Endothelial cell of hepatic sinusoid (primary cell): Measurements from ENCODE around the gene SLC17A9.
"Not testable (repeated sequence)": the region's sequence is repeated elsewhere in the genome, so short reads cannot be mapped to it uniquely, and the experiment has no call there.

ENCODE experiments used
- in situ Hi-C: cut with HindIII; loops from 2 replicates; pipeline ENCODE4 v1.10.0; 2017; ENCODE audit warnings: low sequenced_read_pairs

Gene SLC17A9

DNA sequence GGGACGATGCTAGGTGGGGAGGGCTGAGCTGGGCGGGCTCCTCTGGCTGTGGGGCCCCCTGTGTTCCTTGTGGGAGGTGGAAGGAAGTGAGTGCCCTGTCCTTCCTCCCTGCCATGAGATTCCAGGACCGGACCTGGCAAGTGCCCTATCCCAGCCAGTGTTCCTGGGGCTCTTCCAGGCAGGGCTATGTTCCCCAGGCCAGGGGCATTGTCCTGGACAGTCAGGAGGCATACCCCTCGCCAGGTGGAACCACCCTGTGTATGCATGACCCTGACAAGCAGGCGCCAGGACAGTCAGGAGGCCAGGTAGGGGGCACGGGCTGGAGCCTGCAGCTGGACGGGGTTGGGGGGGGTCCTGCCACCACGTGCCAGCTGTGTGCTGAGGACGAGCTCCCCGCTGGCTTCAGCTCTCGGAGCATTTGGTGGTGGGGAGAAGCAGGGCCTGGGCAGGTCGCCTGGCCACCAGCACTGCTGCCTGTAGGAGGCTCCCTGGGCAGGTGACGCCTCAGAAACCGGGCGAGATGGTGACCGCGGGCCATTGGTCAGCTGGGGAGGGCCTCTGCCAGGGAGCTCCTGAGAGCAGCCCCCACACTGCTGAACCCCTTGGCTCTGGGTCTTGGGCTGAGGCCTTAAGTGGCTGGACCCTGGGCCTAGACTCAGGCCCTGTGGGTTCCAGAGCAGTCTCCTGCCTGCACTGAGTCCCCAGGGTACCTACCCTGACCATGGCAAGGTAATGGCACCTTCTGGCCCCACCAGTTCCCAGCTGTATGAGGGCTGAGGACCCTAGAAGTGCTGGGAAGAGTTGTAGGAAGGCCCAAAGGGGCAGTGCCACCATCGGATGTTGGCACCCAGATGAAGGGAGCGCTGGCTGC, 694 bp downstream of the SLC17A9 start:
- in situ Hi-C loops = no loop called here

DNA sequence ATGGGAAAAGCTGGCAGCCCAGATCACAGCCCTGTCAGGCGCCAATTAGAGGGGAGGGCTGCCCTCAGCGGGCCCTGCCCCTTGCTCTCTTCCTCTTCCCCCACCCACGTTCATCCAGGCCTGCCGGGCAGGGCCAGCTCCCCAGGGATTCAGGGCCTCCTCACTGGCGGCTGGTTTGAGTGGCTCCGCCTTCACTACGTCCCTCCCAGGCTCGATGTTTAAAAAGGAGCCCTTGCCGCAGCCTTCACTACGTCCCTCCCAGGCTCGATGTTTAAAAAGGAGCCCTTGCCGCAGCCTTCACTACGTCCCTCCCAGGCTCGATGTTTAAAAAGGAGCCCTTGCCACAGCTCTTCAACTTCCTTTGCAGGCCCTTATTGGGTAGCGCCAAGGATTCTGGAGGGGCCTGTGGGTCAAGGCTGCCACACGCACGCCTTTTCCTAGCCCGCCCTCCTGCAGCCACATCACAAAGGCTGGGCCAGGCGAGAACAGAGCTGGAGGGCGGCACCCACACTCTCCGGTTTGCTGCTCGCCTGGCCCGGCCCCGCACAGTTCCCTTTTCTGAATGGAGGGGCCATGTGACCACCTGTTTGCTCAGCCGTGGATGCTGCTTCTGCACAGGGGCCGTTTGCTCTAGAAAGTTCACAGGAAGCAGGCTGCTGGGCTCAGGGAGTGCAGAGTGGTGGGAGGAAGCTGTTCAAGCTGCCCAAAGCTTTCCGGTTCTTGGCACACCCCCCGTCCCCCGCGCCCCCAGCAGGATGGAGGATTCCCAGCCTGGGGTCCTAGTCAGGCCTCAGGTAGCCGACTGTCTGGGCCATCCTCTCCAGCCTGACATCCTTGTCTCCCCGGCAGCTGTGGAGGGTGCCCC, 1.6 kb downstream of the SLC17A9 start:
- in situ Hi-C loops = no loop called here

DNA sequence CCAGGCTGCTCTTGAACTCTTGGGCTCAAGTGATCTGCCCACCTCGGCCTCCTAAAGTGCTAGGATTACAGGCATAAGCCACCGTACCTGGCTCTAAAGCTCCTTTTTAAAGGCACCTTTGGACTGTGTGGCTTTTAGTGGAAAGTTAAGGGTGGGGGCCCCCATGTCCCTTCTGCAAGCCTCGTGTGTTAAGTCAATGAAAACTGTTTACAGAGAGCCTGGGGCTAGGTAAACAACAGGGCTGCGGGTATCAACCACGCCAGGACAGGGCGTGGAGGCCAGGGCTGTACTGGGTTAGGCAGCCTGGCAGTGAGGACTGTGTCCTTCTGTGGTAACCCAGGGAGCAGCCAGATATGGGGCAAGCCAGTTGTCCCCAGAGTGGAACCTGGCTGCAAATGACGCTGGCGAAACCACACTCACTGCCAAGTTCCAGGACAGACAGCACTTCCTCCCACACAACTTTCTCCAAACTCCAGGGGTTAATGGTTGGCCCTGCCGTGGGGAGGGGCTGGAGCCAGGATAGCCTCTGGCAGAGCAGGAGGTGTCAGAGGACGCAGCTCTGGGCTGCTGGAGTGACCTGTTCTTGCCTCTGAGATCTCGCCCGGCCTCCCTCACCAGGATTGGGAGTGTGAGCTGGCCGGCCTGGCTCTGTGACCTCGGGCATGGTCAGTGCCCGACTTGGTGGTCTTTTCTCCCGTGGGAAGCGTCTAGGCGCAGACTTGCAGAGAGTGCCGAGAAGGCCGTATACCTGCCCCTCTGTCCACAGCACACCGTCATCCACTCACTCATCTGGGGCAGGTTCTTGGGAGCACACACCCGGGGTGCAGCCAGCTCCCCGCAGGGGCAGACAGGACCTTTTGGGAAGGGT, 3.2 kb downstream of the SLC17A9 start:
- in situ Hi-C loops = no loop called here

DNA sequence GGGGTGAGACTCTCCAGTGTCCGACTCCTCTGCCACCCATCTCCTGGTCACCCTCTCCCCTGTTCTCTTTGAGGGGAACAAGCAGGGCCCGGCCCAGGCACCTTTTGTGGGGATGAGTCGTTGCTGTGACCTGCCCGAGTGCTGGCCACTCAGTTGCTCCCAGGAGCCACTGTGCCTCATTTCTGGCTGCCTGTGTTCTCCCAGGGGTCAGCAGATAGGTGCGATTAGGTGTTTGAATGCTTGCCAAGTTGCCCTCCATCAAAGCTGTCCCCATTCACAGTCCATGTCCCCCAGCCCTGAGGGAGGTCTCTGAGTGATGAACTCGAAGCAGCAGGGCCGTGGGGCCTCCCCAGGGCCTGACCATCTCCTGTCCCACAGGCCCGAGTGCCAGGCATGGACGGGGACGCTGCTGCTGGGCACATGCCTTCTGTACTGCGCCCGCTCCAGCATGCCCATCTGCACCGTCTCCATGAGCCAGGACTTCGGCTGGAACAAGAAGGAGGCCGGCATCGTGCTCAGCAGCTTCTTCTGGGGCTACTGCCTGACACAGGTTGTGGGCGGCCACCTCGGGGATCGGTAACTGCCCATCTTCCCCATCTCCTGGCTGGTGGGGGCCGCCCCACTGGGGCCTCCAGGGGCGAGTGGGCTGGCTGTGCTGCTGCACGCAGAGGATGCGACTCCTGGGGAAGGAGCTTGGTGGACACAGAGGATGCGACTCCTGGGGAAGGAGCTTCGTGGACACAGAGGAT, 4.1 kb downstream of the SLC17A9 start:
- in situ Hi-C loops = no loop called here

DNA sequence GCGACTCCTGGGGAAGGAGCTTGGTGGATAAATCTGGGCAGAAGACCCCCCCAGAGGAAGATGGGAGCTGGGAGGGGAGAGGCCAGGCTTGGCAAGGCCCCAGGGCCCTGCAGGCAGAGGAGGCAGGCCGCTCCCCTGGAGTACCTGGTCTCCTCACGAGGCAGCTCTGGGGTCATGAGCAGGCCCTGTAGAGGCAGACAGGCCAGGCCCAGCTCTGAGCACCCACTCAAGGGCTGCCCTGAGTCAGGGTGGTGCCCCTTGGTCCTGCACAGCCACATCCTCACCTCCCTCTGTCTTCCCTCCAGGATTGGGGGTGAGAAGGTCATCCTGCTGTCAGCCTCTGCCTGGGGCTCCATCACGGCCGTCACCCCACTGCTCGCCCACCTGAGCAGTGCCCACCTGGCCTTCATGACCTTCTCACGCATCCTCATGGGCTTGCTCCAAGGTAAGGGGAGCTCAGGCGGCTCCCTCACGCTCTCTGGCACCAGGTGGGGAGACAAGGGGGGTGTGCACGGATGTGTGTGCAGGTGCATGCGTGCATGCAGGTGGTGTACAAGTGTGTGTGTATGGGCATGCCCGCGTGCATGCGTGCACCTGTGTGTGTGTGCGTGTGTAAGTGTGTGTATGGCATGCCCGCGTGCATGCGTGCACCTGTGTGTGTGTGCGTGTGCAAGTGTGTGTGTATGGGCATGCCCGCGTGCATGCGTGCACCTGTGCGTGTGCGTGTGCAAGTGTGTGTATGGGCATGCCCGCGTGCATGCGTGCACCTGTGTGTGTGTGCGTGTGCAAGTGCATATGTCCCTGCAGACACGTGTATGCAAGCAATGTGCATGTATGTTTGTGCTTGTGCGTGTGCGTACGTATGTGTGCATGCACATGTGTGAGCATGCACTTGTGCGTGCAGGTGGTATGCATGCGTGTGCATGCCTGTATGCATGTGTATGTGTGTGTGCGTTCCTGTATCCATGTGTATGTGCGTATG, 4.9 kb downstream of the SLC17A9 start:
- in situ Hi-C loops = no loop called here

DNA sequence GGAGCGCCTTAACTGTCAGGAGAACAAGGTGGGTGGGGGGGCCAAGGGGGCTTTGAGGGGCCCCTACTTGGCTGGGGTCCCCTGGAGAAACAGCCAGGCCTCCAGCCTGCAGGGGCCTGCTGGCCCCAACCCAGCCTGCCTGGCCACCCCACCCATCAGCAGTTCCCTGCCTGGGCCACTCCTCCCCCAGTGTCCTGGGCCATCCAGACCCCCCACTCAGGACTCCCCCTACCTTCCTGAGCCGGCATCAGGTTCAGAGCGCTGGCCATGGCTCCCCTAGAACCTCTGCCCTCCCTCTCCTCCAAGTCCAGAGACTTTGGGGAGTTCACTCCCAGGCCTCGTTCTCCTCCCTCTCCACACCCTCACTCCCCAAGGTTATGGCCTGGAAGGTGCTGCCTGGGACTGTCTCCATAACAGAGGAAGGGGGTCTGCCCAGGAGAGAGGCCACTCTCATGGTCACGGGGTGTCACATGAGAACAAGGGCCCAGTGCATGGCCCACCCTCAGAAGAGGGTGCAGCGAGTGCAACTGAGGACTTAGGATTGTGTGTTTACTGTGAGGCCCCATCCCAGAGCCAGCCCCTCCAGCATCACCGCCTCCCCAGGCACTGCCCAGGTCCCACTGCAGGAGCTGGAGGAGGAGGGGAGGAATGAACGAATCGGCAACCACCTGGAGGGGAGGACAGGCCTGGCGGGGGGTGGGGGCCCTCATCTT, 6.0 kb downstream of the SLC17A9 start:
- in situ Hi-C loops = no loop called here

DNA sequence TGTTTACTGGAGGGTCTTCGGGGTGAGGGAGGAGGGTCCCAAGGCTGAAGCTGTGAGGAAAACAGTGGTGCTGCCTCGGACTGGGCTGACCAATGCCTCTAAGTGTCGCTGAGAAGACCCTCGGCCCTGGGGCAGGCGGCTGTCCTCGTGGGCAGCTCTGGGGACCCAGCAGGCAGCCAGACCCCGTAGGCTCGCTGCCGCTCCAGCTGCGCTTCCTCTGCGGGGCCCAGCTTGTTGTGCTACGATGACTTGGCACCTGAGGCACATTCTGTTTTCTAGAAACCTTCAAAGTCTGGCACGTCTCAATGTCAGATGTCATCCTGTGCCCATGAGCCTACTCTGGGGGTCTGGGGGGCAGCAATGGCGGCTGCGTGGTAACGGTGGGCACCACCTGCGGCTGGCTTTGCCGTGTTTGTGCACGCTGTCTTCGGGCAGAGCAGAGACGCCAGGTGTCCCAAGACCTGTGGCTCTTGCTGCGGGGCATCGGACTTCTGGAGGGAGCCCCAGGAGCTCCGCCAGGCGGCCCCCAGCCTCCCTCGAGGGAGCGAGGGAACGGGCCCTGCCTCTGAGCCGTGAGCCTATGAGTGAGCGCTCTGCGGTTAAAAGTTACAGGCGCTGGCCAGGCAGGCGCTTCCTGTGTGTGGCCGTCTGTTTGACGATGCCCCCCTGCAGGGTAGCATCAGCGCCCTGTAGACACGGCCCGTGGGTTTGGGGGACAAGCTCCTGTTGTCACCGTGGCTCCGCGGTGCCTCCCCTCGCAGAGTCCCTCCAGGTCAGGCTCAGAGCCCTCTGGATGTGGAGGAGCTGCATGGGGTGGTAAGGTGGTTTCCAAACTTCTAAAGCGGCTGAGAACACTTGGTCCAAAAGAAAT, 6.8 kb downstream of the SLC17A9 start:
- in situ Hi-C loops = no loop called here

DNA sequence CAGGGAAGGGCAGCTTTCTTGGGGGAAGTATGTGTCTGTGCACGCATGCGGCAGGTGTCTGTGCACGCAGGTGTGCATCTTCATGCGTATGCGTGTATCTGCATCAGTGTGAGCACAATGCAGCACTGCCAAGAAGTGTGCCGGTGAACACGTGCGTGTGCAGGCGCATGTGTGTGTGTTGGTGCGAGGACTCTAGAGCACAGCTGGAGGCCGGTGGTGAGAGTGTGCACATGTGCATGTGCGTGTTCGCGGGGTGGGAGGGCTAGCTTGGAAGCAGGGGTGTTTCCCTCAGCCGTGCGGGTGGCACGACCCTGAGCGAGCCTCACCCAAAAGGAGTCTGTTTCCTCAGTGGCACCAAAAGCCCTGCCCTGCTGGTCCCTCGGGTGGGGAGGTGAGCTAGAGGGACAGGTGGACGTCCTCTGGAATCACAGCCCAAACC, 7.5 kb downstream of the SLC17A9 start:
- in situ Hi-C loops = no loop called here

DNA sequence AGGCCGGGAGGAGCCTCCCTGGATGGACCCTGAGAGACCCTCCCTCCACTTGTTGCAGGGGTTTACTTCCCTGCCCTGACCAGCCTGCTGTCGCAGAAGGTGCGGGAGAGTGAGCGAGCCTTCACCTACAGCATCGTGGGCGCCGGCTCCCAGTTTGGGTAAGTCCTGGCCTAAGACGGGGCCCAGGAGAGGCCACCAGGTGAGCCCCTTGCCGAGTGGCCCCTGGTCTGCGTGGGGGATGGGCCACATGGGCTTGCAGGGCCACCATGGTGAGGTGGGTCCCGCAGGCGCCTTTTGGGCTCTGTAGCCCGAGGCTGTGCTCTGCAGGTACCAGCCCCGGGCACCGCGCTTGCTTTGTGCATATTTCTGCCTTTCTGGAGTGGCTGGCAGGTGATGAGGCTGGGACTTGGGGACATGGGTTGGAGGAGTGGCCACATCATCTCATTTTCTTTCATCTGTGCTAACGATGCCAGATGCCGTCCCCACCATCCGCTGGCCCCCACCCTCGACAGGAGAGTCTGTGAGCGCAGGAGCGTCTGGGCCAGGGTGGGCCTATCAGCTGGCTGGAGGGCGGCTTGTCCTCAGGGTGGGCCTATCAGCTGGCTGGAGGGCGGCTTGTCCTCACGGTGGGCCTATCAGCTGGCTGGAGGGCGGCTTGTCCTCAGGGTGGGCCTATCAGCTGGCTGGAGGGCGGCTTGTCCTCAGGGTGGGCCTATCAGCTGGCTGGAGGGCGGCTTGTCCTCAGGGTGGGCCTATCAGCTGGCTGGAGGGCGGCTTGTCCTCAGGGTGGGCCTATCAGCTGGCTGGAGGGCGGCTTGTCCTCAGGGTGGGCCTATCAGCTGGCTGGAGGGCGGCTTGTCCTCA, 8.2 kb downstream of the SLC17A9 start:
- in situ Hi-C loops = not testable (repeated sequence)

DNA sequence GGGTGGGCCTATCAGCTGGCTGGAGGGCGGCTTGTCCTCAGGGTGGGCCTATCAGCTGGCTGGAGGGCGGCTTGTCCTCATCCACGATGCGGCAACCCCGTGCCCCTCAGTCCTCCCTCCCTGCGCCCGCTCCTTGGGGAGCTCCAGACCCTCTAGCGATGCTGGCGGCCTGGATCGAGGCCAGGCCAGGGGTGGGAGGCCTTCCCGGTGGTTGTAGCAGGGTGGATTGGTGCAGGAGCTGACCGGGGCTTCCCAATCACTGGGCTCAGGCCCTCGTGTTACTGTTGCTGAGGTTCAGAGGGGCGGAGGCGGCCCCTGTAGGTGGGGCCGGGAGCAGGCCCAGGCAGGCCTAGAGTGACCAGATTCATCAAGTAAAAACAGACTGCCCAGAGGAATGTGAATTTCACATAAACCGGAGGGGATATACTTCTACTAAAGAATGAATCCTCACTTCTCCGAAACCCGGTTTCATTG, 8.8 kb downstream of the SLC17A9 start:
- in situ Hi-C loops = no loop called here

DNA sequence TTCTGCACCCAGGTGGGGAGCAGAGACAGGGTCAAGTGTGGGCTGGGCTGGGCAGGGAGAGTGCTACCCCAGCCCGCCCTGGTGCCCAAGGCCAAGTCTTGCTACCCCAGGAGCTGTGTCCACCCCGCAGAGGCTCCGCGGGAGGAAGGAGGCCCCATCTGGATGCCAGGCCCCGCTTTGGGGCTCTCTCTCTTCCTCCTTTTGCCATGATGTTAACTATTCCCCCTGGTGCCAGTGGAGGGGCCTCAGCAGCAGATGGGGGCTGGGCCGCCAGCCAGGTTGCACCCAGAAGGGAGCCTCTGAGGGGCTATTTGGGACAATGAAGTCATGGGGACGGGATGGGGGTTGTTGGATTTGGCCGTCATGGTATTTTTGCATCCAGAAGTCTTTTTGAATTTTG, 9.3 kb downstream of the SLC17A9 start:
- in situ Hi-C loops = no loop called here

DNA sequence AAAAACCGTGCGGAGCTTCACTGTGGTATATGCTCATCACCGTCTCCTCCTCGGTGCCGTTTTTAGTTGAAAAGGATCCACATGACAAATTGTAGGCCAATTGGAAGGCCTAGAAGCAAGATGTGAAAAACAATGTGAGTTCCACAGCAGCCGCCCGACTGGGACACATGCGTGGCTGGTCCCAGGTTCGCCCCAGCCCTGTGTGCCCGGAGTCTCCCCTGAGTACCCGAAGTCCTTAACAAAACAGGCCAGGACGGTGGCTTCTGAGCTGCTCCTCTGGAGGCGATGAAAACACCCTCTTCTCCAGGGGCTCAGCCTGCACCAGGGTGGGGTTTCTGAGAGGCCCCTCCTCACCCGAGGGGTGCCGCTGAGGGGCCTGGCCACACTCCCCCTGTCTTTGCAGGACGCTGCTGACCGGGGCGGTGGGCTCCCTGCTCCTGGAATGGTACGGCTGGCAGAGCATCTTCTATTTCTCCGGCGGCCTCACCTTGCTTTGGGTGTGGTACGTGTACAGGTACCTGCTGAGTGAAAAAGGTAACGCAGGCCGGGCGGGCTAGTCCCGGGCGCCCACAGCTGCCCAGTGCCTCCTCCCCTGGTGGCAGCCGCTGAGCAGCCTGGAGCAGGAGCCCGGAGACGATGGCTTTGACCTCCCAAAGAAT, 9.8 kb downstream of the SLC17A9 start:
- in situ Hi-C loops = no loop called here

DNA sequence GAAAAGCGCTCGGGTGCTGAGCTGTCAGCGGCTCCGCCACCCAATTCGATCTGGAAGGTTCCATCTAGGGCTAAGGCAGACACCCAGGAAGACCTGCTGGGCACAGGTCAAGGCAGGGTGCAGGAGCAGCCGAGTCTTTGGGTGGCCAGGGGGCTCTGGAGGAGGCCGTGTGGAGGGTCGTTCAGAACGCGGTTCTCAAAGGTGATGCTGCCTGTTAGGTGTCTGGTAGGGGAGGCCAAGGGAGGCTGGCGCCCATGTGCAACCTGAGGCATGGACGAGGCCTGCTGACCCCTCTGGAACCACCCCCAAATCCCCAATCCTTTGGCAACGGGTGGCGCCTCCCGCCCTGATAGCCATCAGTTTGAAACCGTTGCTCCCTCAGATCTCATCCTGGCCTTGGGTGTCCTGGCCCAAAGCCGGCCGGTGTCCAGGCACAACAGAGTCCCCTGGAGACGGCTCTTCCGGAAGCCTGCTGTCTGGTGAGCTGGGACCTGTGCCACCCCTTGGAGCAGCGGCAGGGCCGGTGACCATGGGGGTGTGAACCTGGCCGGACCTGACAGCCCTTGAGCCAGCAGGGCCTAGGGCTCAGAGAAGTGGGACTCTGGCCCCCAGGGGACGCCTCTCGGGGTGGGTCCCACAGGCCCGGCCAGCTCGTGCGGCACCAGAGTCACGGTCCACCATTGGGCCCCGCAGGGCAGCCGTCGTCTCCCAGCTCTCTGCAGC, 10.5 kb downstream of the SLC17A9 start:
- in situ Hi-C loops = no loop called here

DNA sequence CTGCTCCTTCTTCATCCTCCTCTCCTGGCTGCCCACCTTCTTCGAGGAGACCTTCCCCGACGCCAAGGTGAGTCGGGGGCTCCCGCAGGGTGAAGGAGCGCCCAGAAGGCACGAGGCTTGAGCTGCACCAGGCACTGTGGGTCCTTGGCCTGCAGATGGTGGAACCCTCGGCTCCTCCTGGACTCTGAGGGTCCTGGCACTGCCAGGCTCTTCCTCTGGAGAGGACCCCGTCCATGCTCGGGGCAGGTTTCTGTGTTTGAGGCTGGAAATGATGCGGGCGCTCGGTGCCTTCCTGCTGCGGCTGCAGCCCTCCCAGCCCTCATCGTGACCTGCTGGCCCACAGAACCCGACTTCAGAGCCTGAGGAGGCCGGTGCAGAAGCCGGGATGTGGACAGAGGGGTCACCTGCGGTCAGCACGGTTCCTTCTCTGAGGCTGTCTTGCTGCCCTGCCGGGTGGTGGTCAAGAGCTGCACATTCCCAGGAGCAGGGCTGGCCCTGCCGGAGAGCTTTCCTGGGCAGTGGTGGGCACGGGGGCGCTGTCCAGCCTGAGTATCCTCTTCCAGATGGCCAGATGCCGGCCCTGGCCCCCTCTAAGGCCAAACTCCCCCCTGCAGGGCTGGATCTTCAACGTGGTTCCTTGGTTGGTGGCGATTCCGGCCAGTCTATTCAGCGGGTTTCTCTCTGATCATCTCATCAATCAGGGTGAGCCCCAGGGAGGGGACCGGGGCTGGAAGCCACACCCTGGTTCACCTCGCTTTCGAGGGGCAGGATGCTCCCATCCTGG, 11.3 kb downstream of the SLC17A9 start:
- in situ Hi-C loops = no loop called here
